ENCODE measurements around the gene ZNF227. TPM values are rescaled to one million over a fixed set of nuclear protein-coding genes. Genes with fewer than 3 reads are reported as not detected.

ZNF227 gene
- total and polyA plus RNA-seq, 9 of the 15 experiments (the other 6 are each of a cell fraction or from before 2014, with no cell fraction given): 3.0 to 15.1 (median 10.0) TPM

DNA sequence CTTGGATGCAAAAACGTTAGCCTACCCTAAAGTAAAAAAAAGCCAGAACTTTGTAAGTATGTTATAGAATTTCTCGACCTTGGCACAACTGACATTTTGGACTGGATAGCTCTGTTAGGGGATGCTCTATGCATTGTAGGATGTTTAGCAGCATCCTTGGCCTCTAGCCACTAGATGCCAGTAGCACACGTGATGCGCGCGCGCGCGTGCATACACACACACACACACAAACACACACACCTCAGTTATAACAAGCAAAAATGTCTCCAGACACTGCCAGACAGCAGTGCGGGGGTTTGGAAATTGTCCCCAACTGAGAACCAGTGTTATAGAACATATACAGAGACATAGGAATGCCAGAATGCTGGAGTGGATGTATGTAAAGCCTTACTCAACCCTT is 30.2 kb upstream of the ZNF227 start (continued):
- TF ChIP-seq, protein P1, sequence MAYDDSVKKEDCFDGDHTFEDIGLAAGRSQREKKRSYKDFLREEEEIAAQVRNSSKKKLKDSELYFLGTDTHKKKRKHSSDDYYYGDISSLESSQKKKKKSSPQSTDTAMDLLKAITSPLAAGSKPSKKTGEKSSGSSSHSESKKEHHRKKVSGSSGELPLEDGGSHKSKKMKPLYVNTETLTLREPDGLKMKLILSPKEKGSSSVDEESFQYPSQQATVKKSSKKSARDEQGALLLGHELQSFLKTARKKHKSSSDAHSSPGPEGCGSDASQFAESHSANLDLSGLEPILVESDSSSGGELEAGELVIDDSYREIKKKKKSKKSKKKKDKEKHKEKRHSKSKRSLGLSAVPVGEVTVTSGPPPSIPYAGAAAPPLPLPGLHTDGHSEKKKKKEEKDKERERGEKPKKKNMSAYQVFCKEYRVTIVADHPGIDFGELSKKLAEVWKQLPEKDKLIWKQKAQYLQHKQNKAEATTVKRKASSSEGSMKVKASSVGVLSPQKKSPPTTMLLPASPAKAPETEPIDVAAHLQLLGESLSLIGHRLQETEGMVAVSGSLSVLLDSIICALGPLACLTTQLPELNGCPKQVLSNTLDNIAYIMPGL (CRISPR knock-in tag; IDR thresholded peaks at IDR 0.05): no peak
- TF ChIP-seq TCF3 (CRISPR knock-in tag; IDR thresholded peaks at IDR 0.05): no peak
- no peak for TF ChIP-seq PTBP1 (IDR thresholded peaks at IDR 0.05; ENCODE audit: low read depth, low read length)
- TF ChIP-seq, protein P2, sequence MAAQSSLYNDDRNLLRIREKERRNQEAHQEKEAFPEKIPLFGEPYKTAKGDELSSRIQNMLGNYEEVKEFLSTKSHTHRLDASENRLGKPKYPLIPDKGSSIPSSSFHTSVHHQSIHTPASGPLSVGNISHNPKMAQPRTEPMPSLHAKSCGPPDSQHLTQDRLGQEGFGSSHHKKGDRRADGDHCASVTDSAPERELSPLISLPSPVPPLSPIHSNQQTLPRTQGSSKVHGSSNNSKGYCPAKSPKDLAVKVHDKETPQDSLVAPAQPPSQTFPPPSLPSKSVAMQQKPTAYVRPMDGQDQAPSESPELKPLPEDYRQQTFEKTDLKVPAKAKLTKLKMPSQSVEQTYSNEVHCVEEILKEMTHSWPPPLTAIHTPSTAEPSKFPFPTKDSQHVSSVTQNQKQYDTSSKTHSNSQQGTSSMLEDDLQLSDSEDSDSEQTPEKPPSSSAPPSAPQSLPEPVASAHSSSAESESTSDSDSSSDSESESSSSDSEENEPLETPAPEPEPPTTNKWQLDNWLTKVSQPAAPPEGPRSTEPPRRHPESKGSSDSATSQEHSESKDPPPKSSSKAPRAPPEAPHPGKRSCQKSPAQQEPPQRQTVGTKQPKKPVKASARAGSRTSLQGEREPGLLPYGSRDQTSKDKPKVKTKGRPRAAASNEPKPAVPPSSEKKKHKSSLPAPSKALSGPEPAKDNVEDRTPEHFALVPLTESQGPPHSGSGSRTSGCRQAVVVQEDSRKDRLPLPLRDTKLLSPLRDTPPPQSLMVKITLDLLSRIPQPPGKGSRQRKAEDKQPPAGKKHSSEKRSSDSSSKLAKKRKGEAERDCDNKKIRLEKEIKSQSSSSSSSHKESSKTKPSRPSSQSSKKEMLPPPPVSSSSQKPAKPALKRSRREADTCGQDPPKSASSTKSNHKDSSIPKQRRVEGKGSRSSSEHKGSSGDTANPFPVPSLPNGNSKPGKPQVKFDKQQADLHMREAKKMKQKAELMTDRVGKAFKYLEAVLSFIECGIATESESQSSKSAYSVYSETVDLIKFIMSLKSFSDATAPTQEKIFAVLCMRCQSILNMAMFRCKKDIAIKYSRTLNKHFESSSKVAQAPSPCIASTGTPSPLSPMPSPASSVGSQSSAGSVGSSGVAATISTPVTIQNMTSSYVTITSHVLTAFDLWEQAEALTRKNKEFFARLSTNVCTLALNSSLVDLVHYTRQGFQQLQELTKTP (IDR thresholded peaks at IDR 0.05; ENCODE audit: low read depth in 1 of 2, partially characterized antibody in 2 of 2): no peak
- TF ChIP-seq, protein P3, sequence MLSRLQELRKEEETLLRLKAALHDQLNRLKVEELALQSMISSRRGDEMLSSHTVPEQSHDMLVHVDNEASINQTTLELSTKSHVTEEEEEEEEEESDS (CRISPR knock-in tag; IDR thresholded peaks at IDR 0.05): no peak
- TF ChIP-seq SREBF2 (CRISPR knock-in tag; IDR thresholded peaks at IDR 0.05): no peak
- no peak for TF ChIP-seq KDM5B (IDR thresholded peaks at IDR 0.05; ENCODE audit: insufficient replicate concordance, low read depth, low read length)
- no peak for TF ChIP-seq ZNF197 (CRISPR knock-in tag; IDR thresholded peaks at IDR 0.05; ENCODE audit: low read depth)
